ENCODE measurements around the gene NPBWR2.

GRCh38 chr20:64095927-64096326 lies 11.4 kb downstream of the NPBWR2 start:
- TF ChIP-seq CTCF (IDR thresholded peaks at IDR 0.05): no peak
- no peak for TF ChIP-seq SIN3A (IDR thresholded peaks at IDR 0.05; ENCODE audit: borderline replicate concordance, insufficient read depth, low read depth, low read length)
- TF ChIP-seq REST (IDR thresholded peaks at IDR 0.05; ENCODE audit: insufficient read depth in 1 of 2, low read depth in 2 of 2, low read length in 1 of 2): no peak
- no peak for TF ChIP-seq POLR2AphosphoS5 (IDR thresholded peaks at IDR 0.05; ENCODE audit: low read depth, low read length)
